ENCODE data around the gene RPN1. TPM values are rescaled to one million over a fixed set of nuclear protein-coding genes. Genes with fewer than 3 reads are reported as not detected.

RPN1 gene
- total RNA-seq, 1 donor, result 164 TPM

DNA sequence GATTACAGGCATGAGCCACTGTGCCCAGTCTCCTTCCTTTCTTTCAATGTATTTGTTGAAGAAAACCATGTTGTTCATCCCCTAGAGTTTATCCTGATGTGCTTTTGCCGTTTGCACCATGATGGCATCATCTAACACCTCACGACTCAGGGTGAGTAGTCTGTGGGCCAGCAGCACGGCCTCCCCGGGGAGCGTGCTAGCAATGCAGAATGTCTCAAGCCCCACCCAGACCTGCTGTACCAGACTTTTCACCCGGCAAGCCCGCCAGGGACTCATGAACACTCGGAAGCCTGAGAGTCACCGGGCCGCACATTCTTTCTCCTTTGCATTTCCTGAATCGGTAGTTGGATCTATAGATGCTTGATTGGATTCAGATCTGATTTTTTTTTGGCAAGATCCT is 64.6 kb downstream of the RPN1 start:
- H3K4me1 ChIP-seq (ENCODE audit: insufficient read depth, low read length), result peaks cover 15% of the 10 kb centered on the region
- H3K9me3 ChIP-seq (ENCODE audit: low read depth, low read length), result no peaks in the 10 kb centered on the region
- no peaks in the 10 kb centered on the region for H3K27me3 ChIP-seq (ENCODE audit: insufficient read depth, low read length)
- no peak overlapping the region for H3K4me3 ChIP-seq (ENCODE audit: low read length)

DNA sequence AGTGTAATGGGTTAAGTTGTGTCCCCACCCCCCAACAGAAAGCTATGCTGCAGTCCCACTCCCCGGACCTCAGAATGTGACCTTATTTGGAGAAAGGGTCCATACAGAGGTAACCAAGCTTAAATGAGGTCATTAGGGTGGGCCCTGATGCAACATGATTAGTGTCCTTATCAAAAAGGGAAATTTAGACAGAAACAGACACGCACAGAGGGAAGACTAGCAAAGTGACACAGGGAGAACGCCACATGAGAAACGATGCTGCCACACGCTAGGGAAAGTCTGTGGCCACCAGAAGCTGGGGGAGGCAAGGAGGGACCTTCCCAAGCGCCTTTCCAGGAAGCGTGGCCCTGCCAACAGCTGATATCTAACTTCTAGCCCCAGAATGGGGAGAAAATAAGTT is 65.4 kb downstream of the RPN1 start:
- H3K4me3 ChIP-seq (ENCODE audit: low read length), result no peak overlapping the region
- no peaks in the 10 kb centered on the region for H3K9me3 ChIP-seq (ENCODE audit: low read depth, low read length)
- no peaks in the 10 kb centered on the region for H3K27me3 ChIP-seq (ENCODE audit: insufficient read depth, low read length)
- peaks cover 10% of the 10 kb centered on the region for H3K4me1 ChIP-seq (ENCODE audit: insufficient read depth, low read length)

DNA sequence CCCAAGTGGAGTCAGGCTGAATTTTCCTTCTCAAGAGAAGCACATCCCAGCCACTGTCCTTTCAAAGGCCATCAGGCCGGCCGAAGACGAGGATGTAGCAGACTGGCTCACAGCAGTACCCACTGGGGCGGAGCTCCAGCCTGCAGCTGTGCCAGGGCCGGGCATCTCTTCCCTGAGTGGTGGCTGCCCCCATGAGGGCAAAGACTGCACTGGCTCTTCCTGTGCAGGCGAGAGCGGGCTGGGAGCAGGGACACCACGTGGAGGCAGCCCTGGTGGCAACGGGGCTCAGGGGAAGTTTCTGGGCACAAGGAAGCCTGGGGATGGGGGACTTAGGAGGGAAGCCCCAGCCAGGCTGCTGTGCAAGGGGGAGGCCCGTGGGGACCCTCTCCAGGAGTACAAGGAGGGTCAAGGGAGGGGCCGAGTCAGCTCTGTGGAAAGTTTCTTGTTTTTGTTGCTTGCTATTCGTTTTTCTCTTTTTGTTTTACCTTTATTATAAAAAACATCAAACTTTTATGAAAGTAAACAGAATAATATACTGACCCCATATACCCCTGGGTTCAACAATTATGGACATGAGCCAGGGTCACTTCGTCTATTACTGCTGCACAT is 66.1 kb downstream of the RPN1 start:
- H3K4me3 ChIP-seq (ENCODE audit: low read length), result no peak overlapping the region
- H3K9me3 ChIP-seq (ENCODE audit: low read depth, low read length), result no peaks in the 10 kb centered on the region
- peaks cover 10% of the 10 kb centered on the region for H3K4me1 ChIP-seq (ENCODE audit: insufficient read depth, low read length)
- no peaks in the 10 kb centered on the region for H3K27me3 ChIP-seq (ENCODE audit: insufficient read depth, low read length)

DNA sequence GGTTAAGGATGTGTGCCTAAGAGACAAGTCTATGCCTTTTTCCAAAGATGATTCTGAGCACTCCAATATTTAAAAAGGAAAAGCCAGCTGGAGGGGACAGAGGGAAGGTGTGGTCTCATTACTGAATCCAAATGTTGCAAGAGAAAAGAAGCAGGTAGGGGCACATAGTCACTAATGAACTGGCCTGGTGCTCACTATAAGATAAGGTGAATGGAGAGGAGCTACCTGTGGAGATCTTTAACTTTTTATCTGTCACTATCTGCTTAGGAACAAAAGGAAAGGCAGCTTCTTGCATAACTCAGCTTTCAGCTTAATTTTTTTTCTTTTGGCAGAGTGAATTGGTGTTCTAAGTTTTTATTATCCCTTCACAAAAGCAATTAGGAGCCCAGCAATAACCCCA is 69.1 kb downstream of the RPN1 start:
- no peak overlapping the region for H3K4me3 ChIP-seq (ENCODE audit: low read length)
- H3K27me3 ChIP-seq (ENCODE audit: insufficient read depth, low read length), result no peaks in the 10 kb centered on the region
- H3K9me3 ChIP-seq (ENCODE audit: low read depth, low read length), result no peaks in the 10 kb centered on the region
- H3K4me1 ChIP-seq (ENCODE audit: insufficient read depth, low read length), result peaks cover 6% of the 10 kb centered on the region

DNA sequence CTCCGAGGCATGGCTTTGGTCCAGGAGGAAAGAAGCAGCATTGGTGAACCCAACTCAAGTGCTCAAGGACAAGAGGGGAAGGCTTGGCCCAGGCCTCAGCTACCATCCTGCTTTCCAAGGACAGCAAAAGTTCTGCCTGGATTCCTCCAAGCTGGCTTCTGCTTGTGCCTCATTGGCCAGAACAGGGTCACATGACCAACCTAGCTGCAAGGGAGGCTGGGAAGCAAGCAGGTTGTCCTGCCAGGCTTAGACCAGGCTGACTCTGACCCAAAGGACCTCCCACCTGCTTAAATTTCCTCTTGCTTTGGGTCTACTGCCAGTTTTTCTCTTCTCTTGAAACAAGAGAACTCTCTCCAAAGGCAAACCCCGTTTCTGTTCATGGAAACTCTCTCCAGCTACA is 70.7 kb downstream of the RPN1 start:
- H3K27me3 ChIP-seq (ENCODE audit: insufficient read depth, low read length), result no peaks in the 10 kb centered on the region
- no peaks in the 10 kb centered on the region for H3K9me3 ChIP-seq (ENCODE audit: low read depth, low read length)
- H3K4me1 ChIP-seq (ENCODE audit: insufficient read depth, low read length), result peaks cover 6% of the 10 kb centered on the region
- H3K4me3 ChIP-seq (ENCODE audit: low read length), result no peak overlapping the region

DNA sequence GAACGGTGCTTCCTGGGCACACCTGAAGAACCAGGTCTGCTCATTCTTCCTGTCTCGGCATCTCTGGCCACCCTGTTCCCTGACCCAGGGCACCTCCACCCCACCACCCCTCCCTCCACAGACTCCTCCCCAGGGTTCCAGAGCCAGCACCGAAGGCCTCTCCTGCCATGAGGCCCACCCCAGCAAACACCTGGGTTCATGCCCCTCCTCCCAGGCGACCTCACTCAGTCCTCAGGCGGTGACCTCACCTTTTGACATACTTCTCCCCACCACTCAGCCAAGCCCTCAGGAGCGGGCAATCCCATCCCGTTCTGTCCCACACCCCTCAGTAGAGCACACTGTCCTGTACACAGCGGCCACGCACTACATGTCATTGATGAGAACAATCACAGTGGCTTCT is 72.3 kb downstream of the RPN1 start:
- Histone ChIP-seq H3K27me3 (ENCODE audit: insufficient read depth, low read length) (peaks cover 7% of the 10 kb centered on the region), H3K9me3 (ENCODE audit: low read depth, low read length) (no peaks in the 10 kb centered on the region), H3K4me3 (ENCODE audit: low read length) (no peak overlapping the region), H3K4me1 (ENCODE audit: insufficient read depth, low read length) (no peaks in the 10 kb centered on the region)

DNA sequence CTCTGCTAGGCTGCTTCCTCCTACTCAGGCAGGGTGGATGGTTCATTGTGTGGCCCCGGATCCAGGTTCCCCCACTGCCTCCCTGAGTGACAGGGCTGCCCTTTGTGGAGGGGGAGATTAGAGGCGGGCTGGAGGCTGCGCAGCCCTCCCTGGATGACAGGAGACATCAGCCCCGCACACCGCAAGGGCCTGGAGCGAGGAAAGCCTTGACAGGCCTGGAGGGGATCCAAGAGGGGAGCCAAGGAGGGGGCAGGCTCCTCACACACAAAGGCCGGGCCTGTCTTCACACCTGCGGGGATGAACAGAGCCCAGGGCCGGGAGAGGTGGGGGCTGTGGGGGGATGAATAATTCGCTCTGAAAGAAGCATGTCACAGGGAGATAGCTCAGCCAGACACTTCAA is 72.9 kb downstream of the RPN1 start:
- peaks cover 13% of the 10 kb centered on the region for H3K27me3 ChIP-seq (ENCODE audit: insufficient read depth, low read length)
- H3K4me1 ChIP-seq (ENCODE audit: insufficient read depth, low read length), result no peaks in the 10 kb centered on the region

DNA sequence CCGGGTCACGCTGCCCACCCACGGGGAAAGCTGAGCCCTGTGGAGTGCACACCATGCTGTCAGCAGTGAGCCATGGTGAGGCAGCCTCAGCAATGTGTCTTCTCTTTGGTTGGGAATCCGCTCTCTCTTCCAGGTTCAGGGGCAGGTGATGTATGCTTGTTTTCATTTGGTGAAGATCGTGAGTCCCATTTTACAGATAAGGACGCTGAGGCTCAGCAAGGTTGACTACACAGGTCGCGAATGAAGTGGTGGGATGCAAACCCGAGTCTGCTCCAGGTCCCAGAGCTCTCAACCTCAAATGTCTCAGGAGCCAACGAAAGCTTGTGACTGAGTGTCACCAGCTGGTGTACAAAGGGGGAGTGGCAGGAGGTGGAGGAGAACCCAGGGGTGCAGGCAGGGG is 74.3 kb downstream of the RPN1 start:
- no peaks in the 10 kb centered on the region for H3K4me1 ChIP-seq (ENCODE audit: insufficient read depth, low read length)
- H3K4me3 ChIP-seq (ENCODE audit: low read length), result no peak overlapping the region
- H3K9me3 ChIP-seq (ENCODE audit: low read depth, low read length), result no peaks in the 10 kb centered on the region
- peaks cover 14% of the 10 kb centered on the region for H3K27me3 ChIP-seq (ENCODE audit: insufficient read depth, low read length)

More for the DNA sequence above, 72.9 kb downstream of the RPN1 start:
- no peak overlapping the region for H3K4me3 ChIP-seq (ENCODE audit: low read length)
- no peaks in the 10 kb centered on the region for H3K9me3 ChIP-seq (ENCODE audit: low read depth, low read length)

DNA sequence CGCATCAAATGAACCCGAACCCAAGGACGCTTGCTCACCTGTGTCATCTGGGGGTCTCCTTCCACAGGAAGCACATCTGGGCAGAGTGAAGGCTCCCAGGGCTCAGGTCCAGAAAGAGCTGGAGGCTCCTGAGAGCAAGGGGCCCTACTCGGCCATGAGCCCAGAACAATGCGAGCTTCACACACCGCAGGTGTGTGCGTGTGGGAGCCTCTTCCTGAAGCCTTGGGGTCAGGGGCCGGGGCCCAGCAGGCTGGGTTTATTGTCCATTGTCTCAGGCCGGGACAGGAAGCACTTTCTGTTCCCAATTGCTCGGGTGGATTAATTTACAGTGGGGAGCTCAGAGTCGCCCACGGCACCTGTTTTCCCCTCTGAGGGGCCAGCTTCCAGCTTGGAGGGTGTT is 74.8 kb downstream of the RPN1 start:
- Histone ChIP-seq H3K9me3 (ENCODE audit: low read depth, low read length) (no peaks in the 10 kb centered on the region), H3K27me3 (ENCODE audit: insufficient read depth, low read length) (peaks cover 14% of the 10 kb centered on the region), H3K4me3 (ENCODE audit: low read length) (no peak overlapping the region), H3K4me1 (ENCODE audit: insufficient read depth, low read length) (no peaks in the 10 kb centered on the region)

DNA sequence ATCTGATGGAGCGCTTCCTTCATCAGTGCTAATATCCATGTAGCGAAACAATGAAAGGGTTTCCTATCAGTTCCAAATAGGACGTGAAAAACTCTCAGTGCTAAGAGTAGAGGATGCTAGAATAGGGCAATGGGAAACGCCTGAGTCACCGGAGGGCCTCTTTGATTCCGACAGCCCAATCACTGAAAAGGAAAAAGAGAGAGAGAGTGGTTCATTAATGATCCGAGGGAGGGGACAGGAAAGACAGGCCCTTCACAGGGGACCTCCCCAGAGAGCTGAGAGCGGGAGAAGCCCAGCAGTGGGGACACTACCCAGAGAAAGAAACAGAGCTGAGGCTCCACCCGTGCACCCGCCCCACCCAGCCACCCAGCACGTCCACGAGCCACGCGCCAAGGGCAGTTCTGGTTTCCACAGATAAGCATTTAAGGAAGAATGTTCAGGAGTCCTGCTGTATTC is 76.9 kb downstream of the RPN1 start:
- Histone ChIP-seq H3K4me3 (ENCODE audit: low read length) (no peak overlapping the region), H3K9me3 (ENCODE audit: low read depth, low read length) (no peaks in the 10 kb centered on the region), H3K4me1 (ENCODE audit: insufficient read depth, low read length) (no peaks in the 10 kb centered on the region), H3K27me3 (ENCODE audit: insufficient read depth, low read length) (peaks cover 14% of the 10 kb centered on the region)

DNA sequence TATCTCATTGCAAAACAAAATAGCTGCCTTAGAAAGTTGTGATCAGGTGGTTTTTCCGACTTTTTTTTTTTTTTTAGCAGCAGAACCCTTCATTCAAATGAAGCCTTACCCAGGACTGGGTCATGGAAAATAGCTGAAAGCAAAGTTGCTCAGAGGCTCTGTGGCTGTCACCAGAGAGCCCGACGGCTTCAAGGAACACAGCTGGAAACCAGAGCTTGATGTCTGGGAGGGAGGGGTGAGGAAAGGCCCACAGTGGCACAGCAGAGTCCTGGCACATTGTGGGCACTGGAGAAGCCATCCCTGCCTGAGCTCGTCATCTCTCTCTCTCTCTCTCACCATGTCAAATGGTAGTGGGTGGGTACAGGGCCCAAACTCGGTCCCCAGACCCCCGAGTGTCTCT is 77.5 kb downstream of the RPN1 start:
- Histone ChIP-seq H3K4me1 (ENCODE audit: insufficient read depth, low read length) (no peaks in the 10 kb centered on the region), H3K27me3 (ENCODE audit: insufficient read depth, low read length) (peaks cover 14% of the 10 kb centered on the region), H3K9me3 (ENCODE audit: low read depth, low read length) (no peaks in the 10 kb centered on the region), H3K4me3 (ENCODE audit: low read length) (no peak overlapping the region)

DNA sequence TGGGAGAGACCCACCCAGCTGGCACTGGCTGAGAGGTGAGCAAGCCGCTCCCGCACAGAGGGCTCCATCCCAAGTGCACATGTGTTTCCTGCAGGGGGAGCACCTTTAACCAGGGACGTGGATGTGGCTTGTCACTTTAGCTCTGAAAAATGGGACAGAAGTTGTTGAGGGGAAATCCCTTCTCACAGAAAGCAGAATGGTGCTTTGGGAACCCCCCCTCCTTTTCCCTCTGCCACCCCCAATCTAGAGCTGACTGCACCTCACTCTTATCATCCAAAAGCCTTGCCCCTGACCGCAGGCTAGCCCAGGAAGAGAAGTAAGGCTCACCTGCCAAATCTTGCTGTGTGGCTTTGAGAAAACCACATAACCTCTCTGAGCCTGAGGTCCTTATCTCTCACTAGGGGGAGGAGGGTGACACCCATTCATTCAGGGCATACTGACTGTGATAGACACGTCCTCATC is 77.9 kb downstream of the RPN1 start:
- H3K4me3 ChIP-seq (ENCODE audit: low read length), result no peak overlapping the region
- H3K4me1 ChIP-seq (ENCODE audit: insufficient read depth, low read length), result no peaks in the 10 kb centered on the region
- no peaks in the 10 kb centered on the region for H3K9me3 ChIP-seq (ENCODE audit: low read depth, low read length)
- H3K27me3 ChIP-seq (ENCODE audit: insufficient read depth, low read length), result peaks cover 14% of the 10 kb centered on the region

DNA sequence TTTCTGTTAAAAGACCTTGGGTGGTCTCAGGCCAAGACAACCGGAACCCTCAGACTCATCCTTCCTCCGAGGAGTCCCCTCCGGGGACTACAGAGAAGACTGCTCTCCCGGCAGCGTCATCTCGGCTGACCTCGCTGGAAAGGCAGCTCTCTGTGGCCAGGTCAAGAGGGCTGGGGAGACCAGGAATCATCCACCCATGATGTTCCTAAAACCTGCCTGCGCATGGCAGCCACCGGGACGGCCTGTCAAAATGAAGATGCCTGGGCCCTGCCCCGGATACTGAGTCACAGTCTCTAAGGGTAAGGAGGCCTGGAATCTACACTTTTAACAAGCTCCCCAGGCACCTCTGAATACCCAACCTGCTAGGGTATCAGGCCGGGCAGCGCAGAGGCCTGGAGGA is 78.6 kb downstream of the RPN1 start:
- H3K4me3 ChIP-seq (ENCODE audit: low read length), result no peak overlapping the region
- H3K27me3 ChIP-seq (ENCODE audit: insufficient read depth, low read length), result peaks cover 14% of the 10 kb centered on the region
- H3K9me3 ChIP-seq (ENCODE audit: low read depth, low read length), result no peaks in the 10 kb centered on the region
- no peaks in the 10 kb centered on the region for H3K4me1 ChIP-seq (ENCODE audit: insufficient read depth, low read length)

Other genes starting within 250 kb of the RPN1 start
- not detected for gene DNAJB8, start 183.9 kb downstream of the RPN1 start, total RNA-seq
- gene GATA2, start 157.6 kb downstream of the RPN1 start, total RNA-seq, result 2.9 TPM
- 62.0 TPM for gene RAB7A, start 75.4 kb upstream of the RPN1 start, total RNA-seq
- 23.0 TPM for gene ACAD9, start 228.8 kb upstream of the RPN1 start, total RNA-seq

All from mononuclear cell (primary cell).